Neural progenitor cell (in vitro differentiated cells): Measurements from ENCODE around the gene ATP10A. TPM values are rescaled to one million over a fixed set of nuclear protein-coding genes. Genes with fewer than 3 reads are reported as not detected.

Experiments
- DNase-seq: peaks from one replicate; pipeline ENCODE4 v3.0.0-alpha.2; 2016; ENCODE audit warnings: low spot score
- H2AFZ ChIP-seq: fragments of 200-600 bp; sonication (generic); replicated peaks from 2 replicates; pipeline ENCODE4 v1.6.1; 2016; ENCODE audit warnings: antibody characterized with exemption
- H3F3A ChIP-seq: fragments of 200-600 bp; sonication (generic); 2 replicates; pipeline ENCODE4 v1.6.1; 2016; ENCODE audit warnings: antibody characterized with exemption, low read depth
- H3K27ac ChIP-seq: fragments of 200-600 bp; sonication (generic); 2 replicates; pipeline ENCODE4 v1.5.1; 2016; ENCODE audit warnings: mild to moderate bottlenecking
- H3K27me3 ChIP-seq: fragments of 200-600 bp; sonication (generic); 2 replicates; pipeline ENCODE4 v1.6.1; 2016; ENCODE audit warnings: mild to moderate bottlenecking, moderate library complexity
- H3K36me3 ChIP-seq: fragments of 200-600 bp; sonication (generic); 2 replicates; pipeline ENCODE4 v1.5.1; 2016
- H3K4me1 ChIP-seq: fragments of 200-600 bp; sonication (generic); 2 replicates; pipeline ENCODE4 v1.6.1; 2016; ENCODE audit warnings: mixed run types
- H3K4me2 ChIP-seq: fragments of 200-600 bp; sonication (generic); 2 replicates; pipeline ENCODE4 v1.6.1; 2016
- H3K4me3 ChIP-seq: fragments of 200-600 bp; sonication (generic); 2 replicates; pipeline ENCODE4 v1.5.1; 2016
- H3K79me2 ChIP-seq: fragments of 200-600 bp; sonication (generic); 2 replicates; pipeline ENCODE4 v1.6.1; 2016; ENCODE audit warnings: low read depth
- H3K9ac ChIP-seq: fragments of 200-600 bp; sonication (generic); 2 replicates; pipeline ENCODE4 v1.6.1; 2016
- H3K9me3 ChIP-seq: fragments of 200-600 bp; sonication (generic); 2 replicates; pipeline ENCODE4 v1.5.1; 2016; ENCODE audit warnings: low read depth
- H4K20me1 ChIP-seq: fragments of 200-600 bp; sonication (generic); 2 replicates; pipeline ENCODE4 v1.6.1; 2016; ENCODE audit warnings: low read depth
- H3K27ac Mint-ChIP-seq: 3 replicates; pipeline ENCODE4 v1.8.0; 2021; ENCODE audit warnings: mixed read lengths
- H3K27me3 Mint-ChIP-seq: 2 replicates; pipeline ENCODE4 v1.8.0; 2022; ENCODE audit warnings: low read depth, mild to moderate bottlenecking, inconsistent platforms, moderate library complexity, mixed read lengths; ENCODE audit not compliant: insufficient read depth
- H3K36me3 Mint-ChIP-seq: 3 replicates; pipeline ENCODE4 v1.8.0; 2021; ENCODE audit warnings: mixed read lengths
- H3K4me1 Mint-ChIP-seq: 3 replicates; pipeline ENCODE4 v1.8.0; 2021; ENCODE audit warnings: mixed read lengths
- H3K4me3 Mint-ChIP-seq: 3 replicates; pipeline ENCODE4 v1.8.0; 2021; ENCODE audit warnings: mild to moderate bottlenecking, moderate library complexity, mixed read lengths
- H3K9me3 Mint-ChIP-seq: 3 replicates; pipeline ENCODE4 v1.8.0; 2020; ENCODE audit warnings: mixed read lengths
- CTCF ChIP-seq: fragments of 200-600 bp; sonication (generic); IDR thresholded peaks from 2 replicates; pipeline ENCODE4 v1.5.1; 2017; ENCODE audit warnings: antibody characterized with exemption, mild to moderate bottlenecking
- EZH2 ChIP-seq: fragments of 200-600 bp; sonication (generic); IDR thresholded peaks from 2 replicates; pipeline ENCODE4 v1.6.1; 2017; ENCODE audit warnings: antibody characterized with exemption, mild to moderate bottlenecking, moderate library complexity
- EZH2phosphoT487 ChIP-seq: fragments of 200-600 bp; sonication (generic); IDR thresholded peaks from 2 replicates; pipeline ENCODE4 v1.6.1; 2017; ENCODE audit warnings: antibody characterized with exemption
- total RNA-seq: library from RNA; depleted of rRNA; stranded (reverse); fragments of >200 nt; gene quantifications from 2 replicates; pipeline ENCODE4 v1.2.3, GENCODE V29; 2015; ENCODE audit warnings: low replicate concordance

The ATP10A gene
- total RNA-seq, 1 donor from 2014 or later, result 0.32 TPM

GRCh38 chr15:25880411-25880810, 17.3 kb upstream of the ATP10A start:
- Histone ChIP-seq H3K9me3 (no peaks in the 10 kb centered on the region), H3K9ac (no peak overlapping the region), H4K20me1 (no peaks in the 10 kb centered on the region), H3K27me3 (no peaks in the 10 kb centered on the region), H3K4me1 (no peaks in the 10 kb centered on the region), H3K4me3 (no peak overlapping the region), H3K27ac (no peak overlapping the region), H3F3A (no peaks in the 10 kb centered on the region), H3K36me3 (no peaks in the 10 kb centered on the region), H3K79me2 (no peaks in the 10 kb centered on the region), H3K4me2 (no peak overlapping the region), H2AFZ (no peak overlapping the region)
- Mint-ChIP-seq H3K27ac (no peak overlapping the region), H3K4me3 (no peak overlapping the region), H3K27me3 (no peaks in the 10 kb centered on the region), H3K4me1 (peaks cover 7% of the 10 kb centered on the region), H3K9me3 (no peaks in the 10 kb centered on the region), H3K36me3 (no peaks in the 10 kb centered on the region)
- no peak for TF ChIP-seq CTCF
- no peak for TF ChIP-seq EZH2
- TF ChIP-seq EZH2phosphoT487, result no peak
- no peak for DNase-seq

- H3K4me3 Mint-ChIP-seq, result no peak overlapping the region
- Histone ChIP-seq H4K20me1 (no peaks in the 10 kb centered on the region), H2AFZ (no peak overlapping the region), H3K4me3 (no peak overlapping the region), H3K4me1 (no peaks in the 10 kb centered on the region), H3K27ac (no peak overlapping the region), H3K9ac (no peak overlapping the region), H3K4me2 (no peak overlapping the region), H3K27me3 (no peaks in the 10 kb centered on the region), H3F3A (no peaks in the 10 kb centered on the region), H3K9me3 (no peaks in the 10 kb centered on the region), H3K36me3 (no peaks in the 10 kb centered on the region), H3K79me2 (no peaks in the 10 kb centered on the region)
- H3K27me3 Mint-ChIP-seq, result no peaks in the 10 kb centered on the region
- peaks cover 6% of the 10 kb centered on the region for H3K4me1 Mint-ChIP-seq
- H3K27ac Mint-ChIP-seq, result no peak overlapping the region
- H3K9me3 Mint-ChIP-seq, result no peaks in the 10 kb centered on the region
- DNase-seq, result no peak
- TF ChIP-seq EZH2phosphoT487 (no peak), EZH2 (no peak), CTCF (no peak)
- no peaks in the 10 kb centered on the region for H3K36me3 Mint-ChIP-seq
Observed at GRCh38 chr15:25879438-25879837, 16.3 kb upstream of the ATP10A start.

- H4K20me1 ChIP-seq, result no peaks in the 10 kb centered on the region
- no peak overlapping the region for H3K9ac ChIP-seq
- H3F3A ChIP-seq, result no peaks in the 10 kb centered on the region
- no peak for TF ChIP-seq EZH2
- TF ChIP-seq CTCF, result no peak
- no peak for TF ChIP-seq EZH2phosphoT487
- H3K4me3 ChIP-seq, result no peak overlapping the region
- no peak overlapping the region for H3K27ac Mint-ChIP-seq
- H3K4me1 Mint-ChIP-seq, result peaks cover 4% of the 10 kb centered on the region
- H3K79me2 ChIP-seq, result no peaks in the 10 kb centered on the region
- H3K27ac ChIP-seq, result no peak overlapping the region
- H3K27me3 ChIP-seq, result no peaks in the 10 kb centered on the region
- DNase-seq, result no peak
- H3K4me1 ChIP-seq, result no peaks in the 10 kb centered on the region
- H3K4me3 Mint-ChIP-seq, result no peak overlapping the region
- no peak overlapping the region for H2AFZ ChIP-seq
- H3K36me3 ChIP-seq, result no peaks in the 10 kb centered on the region
- H3K4me2 ChIP-seq, result no peak overlapping the region
- peaks cover 3% of the 10 kb centered on the region for H3K27me3 Mint-ChIP-seq
- H3K9me3 ChIP-seq, result no peaks in the 10 kb centered on the region
- H3K36me3 Mint-ChIP-seq, result no peaks in the 10 kb centered on the region
- H3K9me3 Mint-ChIP-seq, result no peaks in the 10 kb centered on the region
Observed at GRCh38 chr15:25877681-25878080, 14.6 kb upstream of the ATP10A start.
